ENCODE measurements around the gene SNX11. TPM values are rescaled to one million over a fixed set of nuclear protein-coding genes. Genes with fewer than 3 reads are reported as not detected.

The SNX11 gene
- total RNA-seq, 2 donors from 2014 or later, result 19.2 to 20.7 TPM

DNA sequence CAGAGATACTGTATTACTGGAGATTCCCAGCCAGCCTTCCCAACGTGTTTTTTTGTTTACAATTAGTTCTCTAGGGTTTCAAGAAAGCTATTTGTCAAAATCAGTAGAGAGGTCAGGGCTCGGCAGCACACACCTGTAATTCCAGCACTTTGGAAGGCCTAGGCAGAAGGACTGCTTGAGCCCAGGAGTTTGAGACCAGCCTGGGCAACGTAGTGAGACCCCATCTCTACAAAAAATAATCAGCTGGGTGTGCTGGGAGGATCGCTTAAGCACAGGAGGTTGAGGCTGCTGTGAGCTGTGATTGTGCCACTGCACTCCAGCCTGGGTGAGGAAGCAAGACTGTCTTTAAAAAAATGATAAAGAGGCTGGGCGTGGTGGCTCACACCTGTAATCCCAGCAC, 25.7 kb upstream of the SNX11 start:
- DNase-seq, result no peak
- ATAC-seq, result no peak
- intact Hi-C loops (cut with DNase I, micrococcal nuclease), result no loop called here

DNA sequence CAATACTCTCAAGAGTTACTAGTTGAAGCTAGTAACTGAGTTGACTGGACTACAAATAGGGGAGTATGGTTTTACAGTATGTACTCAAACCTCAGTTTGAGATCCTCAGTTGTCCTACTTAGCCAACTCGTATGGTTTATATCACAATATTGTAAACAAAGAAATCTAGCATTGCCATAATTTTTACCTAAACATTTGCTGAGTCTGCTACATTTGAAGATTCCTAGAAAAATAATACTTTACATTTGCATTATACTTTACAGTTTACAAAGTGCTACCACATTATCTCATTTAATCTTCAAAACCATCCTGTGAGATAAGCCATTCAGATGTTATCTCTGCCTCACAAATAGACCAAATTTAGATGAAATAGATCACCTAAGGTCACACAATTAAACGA, 22.6 kb upstream of the SNX11 start:
- intact Hi-C loops (cut with DNase I, micrococcal nuclease), result no loop called here
- DNase-seq (no peak), ATAC-seq (no peak)

DNA sequence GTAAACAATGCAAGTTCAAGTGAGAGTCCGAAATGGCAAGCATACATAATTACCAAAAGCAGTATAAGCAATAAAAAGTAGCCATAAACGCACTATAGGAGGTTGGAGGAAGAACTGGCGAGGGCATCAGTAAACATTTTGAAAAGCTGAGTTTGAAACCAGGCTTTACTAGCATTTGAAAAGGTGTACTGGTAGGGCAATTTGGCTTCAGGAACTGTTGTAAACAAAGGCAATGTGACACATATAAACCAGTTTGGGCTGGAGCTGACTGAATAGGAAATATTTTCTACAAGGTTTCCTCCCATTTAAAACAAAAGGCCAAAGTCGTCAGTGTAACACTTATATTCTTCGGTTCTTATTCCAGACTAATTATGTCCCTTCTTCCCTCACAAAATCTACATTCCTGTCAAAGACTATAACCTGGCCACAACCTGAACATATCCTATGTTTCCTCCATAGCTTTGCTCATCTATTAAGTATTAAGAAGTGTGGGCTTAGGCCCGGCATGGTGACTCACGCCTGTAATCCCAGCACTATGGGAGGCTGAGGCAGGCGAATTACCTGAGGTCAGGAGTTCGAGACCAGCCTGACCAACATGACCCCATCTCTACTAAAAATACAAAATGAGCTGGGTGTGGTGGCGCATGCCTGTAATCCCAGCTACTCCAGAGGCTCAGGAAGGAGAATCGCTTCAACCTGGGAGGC, 14.1 kb upstream of the SNX11 start:
- intact Hi-C loops (cut with DNase I, micrococcal nuclease), result no loop called here
- peak in 1 of 2 donors; percentile 39 for DNase-seq
- ATAC-seq, result peak; percentile 88

DNA sequence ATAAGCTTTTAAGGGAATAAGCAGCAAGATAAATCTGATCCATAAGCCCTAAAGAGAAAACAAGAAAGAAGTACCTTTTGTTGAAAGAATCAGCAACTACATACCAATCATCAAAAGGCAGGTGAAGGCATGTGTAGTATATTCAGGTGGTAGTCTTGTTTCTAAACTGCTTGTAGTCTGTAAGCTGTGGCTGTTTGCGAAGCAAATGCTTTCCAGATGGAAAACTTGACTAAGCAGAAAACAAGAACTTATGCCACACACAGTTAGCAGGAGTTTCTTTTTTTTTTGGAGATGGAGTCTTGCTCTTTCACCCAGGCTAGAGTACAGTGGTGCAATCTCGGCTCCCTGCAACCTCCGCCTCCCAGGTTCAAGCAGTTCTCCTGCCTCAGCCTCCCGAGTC, 12.0 kb upstream of the SNX11 start:
- intact Hi-C loops (cut with DNase I, micrococcal nuclease), result no loop called here
- ATAC-seq, result no peak
- no peak for DNase-seq

DNA sequence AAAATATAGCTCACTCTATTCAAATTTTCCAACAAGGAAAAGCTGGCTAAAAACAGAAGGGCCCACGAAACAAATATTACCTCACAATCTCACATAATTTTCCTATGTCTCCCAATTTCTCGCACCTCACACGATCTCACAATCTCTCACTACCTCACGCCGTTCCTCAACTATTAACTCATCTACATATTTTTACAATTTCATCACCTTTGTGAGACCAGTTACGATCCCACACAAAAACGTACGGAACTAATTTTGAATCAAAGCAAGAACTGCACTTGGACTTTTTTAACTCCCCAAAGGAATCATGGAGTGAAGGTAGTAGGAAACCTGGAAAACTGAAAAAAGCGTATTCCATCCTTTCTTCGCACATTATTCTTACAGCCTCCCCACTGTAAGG, 7.4 kb upstream of the SNX11 start:
- ATAC-seq (no peak), DNase-seq (no peak)
- intact Hi-C loops (cut with DNase I, micrococcal nuclease), result no loop called here

DNA sequence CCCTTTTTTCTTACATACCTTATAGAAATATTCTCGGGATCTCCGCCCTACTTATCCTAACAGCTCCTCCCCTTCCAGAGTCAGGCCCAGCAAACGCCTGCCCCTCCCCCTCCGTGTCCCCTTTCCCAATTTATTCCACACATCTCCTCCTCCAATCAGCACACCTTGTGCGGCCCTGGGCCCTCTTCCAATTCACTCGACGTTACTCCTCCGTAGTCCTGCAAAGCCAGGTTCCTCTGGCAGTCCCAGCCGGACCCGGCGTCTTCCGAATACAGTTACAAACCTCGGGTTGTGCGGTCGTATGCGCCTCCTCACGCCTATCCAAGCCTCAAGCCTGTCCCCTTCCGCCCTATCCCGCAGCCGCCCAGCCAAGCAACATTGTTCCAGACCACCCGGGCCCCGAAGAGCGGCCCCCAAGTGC, 7.0 kb upstream of the SNX11 start:
- peak; percentile 36 for ATAC-seq
- intact Hi-C loops (cut with DNase I, micrococcal nuclease), result no loop called here
- peak; percentile 60 to 67 for DNase-seq

DNA sequence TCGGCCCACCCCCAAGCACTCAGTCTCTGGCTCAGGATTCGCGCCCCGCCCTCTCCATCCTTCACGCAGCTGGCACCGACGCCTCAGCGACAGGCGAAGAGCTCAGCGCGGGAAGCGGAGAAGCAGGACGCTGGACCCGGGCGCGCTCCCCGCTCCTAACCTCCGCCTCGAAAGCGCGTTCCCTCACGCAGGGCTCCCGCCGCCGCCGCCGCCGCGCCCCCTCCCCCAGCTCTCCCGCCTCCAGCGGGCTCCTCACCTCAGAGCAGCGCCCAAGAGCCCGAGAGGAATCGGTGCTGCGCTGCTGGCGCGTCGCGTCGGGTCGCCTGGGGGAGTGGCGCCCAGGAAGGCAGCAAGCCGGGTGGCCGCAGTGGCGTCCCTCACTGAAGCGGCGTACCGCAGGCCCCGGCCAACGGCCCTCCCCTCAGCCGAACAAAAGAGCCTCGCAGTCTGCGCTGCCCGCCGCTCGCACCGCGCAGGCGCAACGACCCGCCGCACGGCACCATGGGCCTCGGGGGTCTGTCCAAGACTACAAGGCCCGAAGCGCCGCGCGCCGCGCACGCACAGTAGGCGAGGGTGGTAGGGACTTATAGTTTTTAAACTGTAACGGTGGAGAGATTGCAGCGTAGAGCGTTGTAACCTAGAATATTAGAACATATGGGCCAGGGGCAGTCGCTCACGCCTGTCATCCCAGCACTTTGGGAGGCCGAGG, 6.4 kb upstream of the SNX11 start, which contains the start of gene CBX1:
CBX1 (minus strand) TSS at position 467 of the 709 bp plus-strand sequence. CDS start 24,474 bp downstream, outside the sequence.
- ATAC-seq (peak; percentile 96), DNase-seq (peak; percentile 95 to 96)
- intact Hi-C loops (cut with DNase I, micrococcal nuclease), result no loop called here

DNA sequence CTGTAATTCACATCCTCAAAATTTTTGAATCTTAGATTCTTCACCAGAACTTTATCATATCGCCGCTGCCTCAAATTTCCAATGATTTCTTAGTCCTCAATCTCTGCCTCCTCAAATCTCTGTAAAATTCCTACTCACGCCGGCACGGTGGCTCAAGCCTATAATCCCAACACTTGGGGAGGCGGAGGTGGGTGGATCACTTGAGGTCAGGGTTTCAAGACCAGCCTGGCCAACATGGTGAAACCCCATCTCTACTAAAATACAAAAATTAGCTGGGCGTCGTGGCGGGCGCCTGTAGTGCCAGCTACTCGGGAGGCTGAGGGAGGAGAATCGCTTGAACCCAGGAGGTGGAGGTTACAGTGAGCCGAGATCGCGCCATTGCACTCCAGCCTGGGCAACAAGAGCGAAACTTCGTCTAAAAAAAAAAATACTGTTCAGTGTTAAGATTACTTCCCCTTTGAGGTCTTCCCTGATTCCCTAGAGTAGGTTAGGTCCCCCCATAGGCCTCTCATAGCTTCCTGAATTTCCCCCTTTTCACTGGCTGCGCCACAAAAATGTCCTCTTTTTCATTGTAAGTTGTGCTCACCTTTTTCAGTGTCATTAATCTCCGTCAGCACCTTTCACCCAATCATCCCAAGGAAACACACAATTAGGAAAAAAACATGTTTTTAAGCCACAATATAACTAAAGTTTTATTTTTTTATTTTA, 5.4 kb upstream of the SNX11 start:
- ATAC-seq, result no peak
- no peak for DNase-seq
- intact Hi-C loops (cut with DNase I, micrococcal nuclease), result no loop called here

DNA sequence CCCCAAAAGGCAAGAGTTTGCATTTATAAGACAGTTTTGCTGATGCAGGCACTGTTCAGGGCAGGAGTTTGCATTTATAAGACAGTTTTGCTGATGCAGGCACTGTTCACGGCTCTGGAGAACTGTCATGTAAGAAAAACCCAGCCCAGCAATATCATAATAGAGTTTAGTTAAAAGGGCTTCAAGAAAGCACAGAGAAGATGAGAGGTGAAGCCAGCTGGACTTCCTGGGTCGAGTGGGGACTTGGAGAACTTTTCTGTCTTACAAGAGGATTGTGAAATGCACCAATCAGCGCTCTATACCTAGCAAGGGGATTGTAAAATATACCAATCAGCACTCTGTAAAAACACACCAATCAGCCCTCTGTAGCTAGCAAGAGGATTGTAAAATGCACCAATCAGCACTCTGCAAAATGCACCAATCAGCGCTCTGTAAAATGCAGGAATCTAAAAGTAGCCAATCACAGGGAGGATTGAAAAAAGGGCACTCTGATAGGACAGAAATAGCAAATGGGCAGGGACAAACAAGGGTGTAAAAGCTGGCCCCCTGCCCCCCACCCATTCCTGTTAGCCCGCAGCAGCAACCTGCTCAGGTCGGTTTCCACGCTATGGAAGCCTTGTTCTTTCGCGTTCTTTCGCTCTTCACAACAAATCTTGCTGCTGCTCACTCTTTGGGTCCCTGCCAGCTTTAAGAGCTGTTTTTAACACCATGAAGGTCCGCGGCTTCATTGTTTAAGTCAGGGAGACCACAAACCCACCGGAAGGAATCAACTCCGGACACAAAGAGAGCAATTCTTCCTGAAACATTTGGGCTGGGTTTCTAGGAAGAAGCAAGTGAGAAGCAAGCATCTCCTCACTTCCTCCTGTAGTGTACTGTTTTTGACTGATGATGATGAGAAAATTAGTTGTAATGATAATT, 4.5 kb upstream of the SNX11 start:
- intact Hi-C loops (cut with DNase I, micrococcal nuclease), result no loop called here
- no peak for ATAC-seq
- DNase-seq, result no peak

DNA sequence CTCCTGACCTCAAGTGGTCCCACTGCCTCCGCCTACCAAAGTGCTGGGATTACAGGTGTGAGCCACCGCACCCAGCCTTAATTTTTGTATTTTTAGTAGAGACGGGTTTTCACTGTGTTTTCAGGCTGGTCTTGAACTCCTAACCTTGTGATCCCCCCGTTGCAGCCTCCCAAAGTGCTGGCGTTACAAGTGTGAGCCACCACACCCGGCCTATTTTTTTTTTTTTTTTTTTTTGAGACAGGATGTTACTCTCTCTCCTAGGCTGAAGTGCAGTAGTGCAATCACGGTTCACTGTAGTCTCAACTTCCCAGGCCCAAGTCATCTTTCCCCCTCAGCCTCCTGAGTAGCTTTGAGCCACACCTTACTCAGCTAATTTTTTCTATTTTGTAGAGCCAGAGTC, 3.1 kb upstream of the SNX11 start:
- ATAC-seq, result no peak
- DNase-seq, result no peak
- intact Hi-C loops (cut with DNase I, micrococcal nuclease), result no loop called here

DNA sequence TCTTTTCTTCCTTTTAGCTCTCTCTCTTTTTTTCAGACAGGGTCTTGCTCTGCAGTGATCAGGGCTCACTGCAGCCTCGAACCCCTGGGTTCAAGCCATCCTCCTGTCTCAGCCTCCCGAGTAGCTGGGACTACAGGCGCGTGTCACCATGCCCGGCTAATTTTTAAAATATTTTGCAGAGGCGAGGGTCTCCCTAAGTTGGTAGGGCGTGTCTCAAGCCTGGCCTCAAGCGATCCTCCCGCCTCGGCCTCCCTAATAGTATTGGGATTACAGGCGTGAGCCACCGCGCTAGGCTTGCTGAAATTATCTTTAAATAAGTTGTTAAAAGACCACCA, 797 bp upstream of the SNX11 start:
- intact Hi-C loops (cut with DNase I, micrococcal nuclease), result no loop called here
- DNase-seq (no peak), ATAC-seq (no peak)

DNA sequence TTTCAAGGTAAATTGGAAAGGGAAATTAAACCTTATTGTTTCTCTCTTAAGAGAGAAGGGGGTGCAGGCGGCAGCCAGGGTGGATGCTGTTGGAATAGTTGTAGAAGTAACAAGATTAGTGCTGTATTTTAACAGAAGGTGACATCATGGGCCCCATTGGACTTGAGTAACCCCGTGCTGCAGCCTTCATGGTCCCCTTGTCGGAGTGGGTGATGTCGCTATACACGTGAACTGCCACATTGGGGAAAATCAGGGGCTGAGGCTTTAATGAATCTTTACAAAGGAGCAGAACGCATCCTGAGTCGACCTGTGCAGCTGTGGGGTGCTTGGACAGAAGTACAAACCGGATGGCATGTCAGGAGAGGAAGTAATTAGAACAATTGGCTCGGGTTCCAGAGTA, 3.2 kb downstream of the SNX11 start:
- ATAC-seq (no peak), DNase-seq (no peak)
- intact Hi-C loops (cut with DNase I, micrococcal nuclease), result no loop called here

DNA sequence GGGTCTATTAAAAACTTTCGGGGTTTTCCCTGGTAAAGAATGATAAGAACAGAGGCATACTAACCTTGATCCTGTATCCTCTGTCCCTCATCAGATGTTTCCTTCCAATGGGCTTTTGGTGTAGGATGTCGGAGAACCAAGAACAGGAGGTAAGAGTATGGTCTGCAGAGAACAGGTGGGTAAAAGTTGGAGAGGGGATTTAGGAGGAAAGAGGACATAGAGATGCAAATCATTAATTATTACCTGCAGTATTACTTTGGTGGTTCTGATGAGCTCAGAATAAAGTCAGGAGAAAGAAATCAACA, 4.3 kb downstream of the SNX11 start:
- intact Hi-C loops (cut with DNase I, micrococcal nuclease), result no loop called here
- ATAC-seq (no peak), DNase-seq (no peak)

DNA sequence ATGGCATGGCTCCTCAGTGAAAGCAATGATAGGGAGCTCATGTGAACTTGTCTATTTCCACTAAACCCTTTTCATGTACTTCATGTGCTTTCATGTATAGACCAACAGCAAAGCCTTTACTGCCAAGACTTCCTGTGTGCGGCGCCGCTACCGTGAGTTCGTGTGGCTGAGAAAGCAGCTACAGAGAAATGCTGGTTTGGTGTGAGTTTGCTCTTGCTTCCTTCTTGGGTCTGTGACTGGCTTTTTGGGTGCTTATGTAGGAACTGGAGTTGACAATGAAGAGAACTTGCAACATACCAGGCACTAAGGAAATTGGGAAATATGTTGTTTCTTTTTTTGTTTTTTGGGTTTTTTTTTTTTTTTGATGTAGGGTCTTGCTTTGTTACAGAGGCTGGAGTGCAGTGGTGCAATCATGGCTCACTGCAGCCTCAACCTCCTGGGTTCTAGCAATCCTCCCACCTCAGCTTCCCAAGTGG, 5.7 kb downstream of the SNX11 start:
- ATAC-seq (peak; percentile 26), DNase-seq (peak in 1 of 2 donors; percentile 36)
- intact Hi-C loops (cut with DNase I, micrococcal nuclease), result no loop called here

DNA sequence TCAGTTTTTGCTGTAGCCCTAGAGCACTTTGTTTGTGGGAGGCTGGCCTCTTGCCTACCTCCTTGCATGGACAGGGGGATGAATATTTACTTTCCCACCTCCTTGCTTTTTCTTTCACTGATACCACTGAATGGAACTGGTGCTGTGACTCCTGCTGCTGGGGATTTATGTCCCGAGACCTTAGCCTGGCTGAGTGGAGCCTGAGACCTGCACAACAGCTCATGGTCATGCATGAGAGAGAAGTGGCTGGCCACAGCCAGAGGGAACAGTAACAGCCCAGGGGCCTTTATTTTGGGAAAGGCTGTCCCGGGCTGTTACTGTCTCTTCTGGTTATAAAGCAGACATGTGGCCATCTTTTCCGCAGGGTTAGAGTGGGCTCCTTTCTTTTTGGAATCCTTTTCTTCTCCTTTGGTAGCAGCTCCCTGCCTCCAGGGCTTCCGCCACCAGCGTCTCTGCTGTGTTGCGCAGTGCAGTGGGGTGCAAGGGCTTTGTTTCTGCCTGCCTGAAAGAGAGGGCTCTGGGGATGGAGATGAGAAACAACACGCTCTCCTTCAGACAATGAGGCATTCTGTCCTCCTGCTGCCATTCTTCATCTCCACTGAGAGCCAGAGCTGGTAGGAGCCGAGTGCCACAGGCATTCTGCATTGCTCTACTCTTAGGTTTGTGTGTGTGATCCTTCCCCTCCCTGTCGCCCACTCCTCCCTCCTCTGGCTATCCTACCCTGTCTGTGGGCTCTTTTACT, 14.5 kb downstream of the SNX11 start:
- ATAC-seq (no peak), DNase-seq (no peak)
- intact Hi-C loops (cut with DNase I, micrococcal nuclease), result loop anchor here in 1 of 2 donors (5.0 kb wide), 1 partner anchor 95 kb away; no protein-coding TSS in a partner anchor

DNA sequence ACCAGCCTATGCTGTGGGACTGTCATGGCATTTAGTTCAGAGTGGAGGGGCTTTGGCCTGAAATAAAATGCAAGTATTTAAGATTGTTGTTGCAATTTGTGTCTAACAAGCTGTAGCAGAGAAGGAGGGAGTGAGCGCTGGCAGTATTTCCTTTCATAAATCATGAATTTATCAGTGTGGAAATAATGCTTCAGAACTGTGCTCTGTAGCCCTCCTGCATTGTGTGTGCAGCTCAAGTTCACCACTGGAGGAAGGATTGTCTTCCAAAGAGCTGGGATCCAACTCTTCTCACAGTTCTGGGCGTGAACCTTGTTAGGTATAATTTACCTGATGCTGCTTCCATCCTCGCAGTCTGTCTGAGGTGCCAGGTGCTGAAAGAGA, 15.1 kb downstream of the SNX11 start:
- intact Hi-C loops (cut with DNase I, micrococcal nuclease), result loop anchor here in 1 of 2 donors (5.0 kb wide), 1 partner anchor 95 kb away; no protein-coding TSS in a partner anchor
- DNase-seq (no peak), ATAC-seq (no peak)

DNA sequence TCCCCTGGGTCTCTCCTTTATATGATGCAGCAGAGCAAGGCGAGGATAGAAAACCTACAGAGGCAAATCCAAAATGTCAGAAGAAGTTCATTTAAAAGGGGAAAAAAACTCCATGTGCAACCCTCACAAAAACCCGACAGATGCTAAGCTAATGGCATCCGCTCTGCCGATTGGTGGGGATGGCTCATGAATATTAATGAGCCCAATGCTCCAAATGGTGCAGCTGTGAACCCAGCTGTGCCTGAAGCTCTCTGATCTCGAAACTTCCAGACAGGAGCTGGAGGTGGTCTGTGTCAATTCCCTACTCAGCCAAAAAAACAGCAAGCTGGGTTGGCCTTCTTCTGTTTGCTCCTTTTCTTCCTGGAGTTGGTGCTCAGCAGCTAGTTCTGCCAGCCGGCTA, 15.5 kb downstream of the SNX11 start:
- intact Hi-C loops (cut with DNase I, micrococcal nuclease), result loop anchor here in 1 of 2 donors (5.0 kb wide), 1 partner anchor 96 kb away; no protein-coding TSS in a partner anchor
- no peak for DNase-seq
- no peak for ATAC-seq

DNA sequence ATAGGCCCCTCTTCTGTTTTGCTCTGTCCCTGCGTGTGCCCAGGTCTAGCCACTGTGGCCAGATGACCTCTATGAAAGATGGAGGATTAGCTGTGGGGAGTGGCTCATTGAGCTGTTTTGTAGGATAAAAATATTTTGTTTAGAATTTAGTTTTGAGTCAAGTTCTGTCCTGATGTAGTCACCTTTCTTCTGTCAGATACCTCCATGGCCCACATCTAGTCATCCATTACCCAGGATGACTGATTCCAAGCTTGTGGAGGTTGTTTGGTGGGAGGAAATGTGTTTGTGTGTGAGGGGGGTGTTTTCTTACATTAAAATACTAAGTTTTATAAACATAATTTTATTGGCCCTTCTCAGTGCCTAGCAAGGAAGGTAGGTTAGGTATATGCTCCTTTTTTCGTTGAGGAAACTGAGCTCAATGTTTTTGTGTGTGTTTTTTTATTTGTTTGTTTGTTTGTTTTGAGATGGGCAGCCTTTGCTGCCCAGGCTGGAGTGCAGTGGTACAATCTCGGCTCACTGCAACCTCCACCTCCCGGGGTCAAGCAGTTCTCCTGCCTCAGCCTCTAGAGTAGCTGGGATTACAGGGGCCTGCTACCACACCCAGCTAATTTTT, 16.3 kb downstream of the SNX11 start:
- no peak for DNase-seq
- intact Hi-C loops (cut with DNase I, micrococcal nuclease), result loop anchor here in 1 of 2 donors (5.0 kb wide), 1 partner anchor 97 kb away; no protein-coding TSS in a partner anchor
- no peak for ATAC-seq
